ENCODE data around the gene CPOX. TPM values are rescaled to one million over a fixed set of nuclear protein-coding genes. Genes with fewer than 3 reads are reported as not detected.

CPOX gene
- total RNA-seq, 1 donor from 2014 or later: 42.2 TPM

DNA sequence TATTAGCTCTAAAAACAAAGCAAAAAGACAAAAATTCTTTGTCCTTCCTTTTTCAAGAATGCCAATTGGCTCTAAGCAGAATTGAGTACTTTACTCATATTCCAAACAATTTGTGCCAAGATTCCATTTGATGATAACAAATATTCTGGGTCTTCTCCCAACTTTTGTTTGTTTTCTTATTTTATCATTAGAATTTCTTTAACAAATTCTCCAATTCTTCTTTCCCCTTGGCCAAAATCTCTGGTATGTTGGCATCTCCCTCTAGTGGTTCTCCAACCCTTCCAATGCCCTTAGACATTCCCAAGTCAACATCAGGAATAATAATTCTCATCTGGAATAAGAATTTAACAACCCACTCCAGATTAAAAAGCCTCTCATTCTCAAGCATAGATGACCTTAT lies 5.3 kb downstream of the CPOX start:
- peaks cover 57% of the 10 kb centered on the region for H3K36me3 Mint-ChIP-seq (ENCODE audit: low read depth)
- H3K9me3 Mint-ChIP-seq: no peaks in the 10 kb centered on the region
- no peak overlapping the region for H3K4me3 Mint-ChIP-seq
- intact Hi-C loops (cut with micrococcal nuclease): no loop called here
- H3K27ac Mint-ChIP-seq: no peak overlapping the region
- no peaks in the 10 kb centered on the region for H3K27me3 Mint-ChIP-seq (ENCODE audit: insufficient read depth)
- H3K4me1 Mint-ChIP-seq (ENCODE audit: low read depth): peaks cover 81% of the 10 kb centered on the region
- DNase-seq (ENCODE audit: low spot score): no peak

DNA sequence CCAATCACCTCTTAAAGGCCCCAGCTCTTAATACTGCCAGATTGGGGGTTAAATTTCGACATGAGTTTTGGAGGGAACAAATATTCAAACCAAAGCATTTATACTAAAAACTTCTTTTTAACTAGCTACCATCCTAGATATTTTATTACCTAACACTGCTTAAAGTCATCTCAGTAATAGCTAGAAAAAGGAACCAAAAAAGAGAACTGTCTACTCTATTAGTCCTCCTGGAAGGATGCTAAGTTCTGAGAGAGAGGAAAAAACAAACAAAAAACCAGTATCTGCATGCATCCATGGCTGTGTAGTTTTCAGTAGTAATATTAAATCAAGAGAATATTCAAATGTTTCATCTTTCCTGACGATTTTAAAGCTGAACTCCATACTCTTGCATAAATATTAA lies 5.8 kb downstream of the CPOX start:
- H3K36me3 Mint-ChIP-seq (ENCODE audit: low read depth): peaks cover 61% of the 10 kb centered on the region
- intact Hi-C loops (cut with micrococcal nuclease): no loop called here
- H3K4me1 Mint-ChIP-seq (ENCODE audit: low read depth): peaks cover 81% of the 10 kb centered on the region

DNA sequence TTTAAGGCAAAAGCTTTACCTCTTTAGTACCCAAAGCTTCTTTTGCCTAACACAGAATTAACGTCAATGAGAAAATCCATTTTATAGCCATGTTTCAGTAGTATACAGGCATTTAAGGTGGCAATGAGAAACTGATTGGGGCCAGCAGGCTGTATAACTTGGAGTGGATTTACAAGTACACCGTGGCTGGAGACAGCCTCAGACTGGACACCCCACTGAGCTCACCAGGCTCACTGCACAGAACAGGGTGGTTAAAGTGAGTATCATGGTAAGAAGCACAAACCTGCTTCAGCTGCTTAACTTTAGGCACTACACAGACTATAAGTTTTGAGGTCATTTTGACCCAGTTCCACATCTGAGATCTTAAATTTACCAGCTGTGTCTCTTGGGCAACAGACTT lies 8.9 kb downstream of the CPOX start:
- Mint-ChIP-seq H3K27me3 (ENCODE audit: insufficient read depth) (no peaks in the 10 kb centered on the region), H3K36me3 (ENCODE audit: low read depth) (peaks cover 66% of the 10 kb centered on the region), H3K4me1 (ENCODE audit: low read depth) (peaks cover 71% of the 10 kb centered on the region), H3K4me3 (no peak overlapping the region), H3K27ac (no peak overlapping the region), H3K9me3 (no peaks in the 10 kb centered on the region)
- intact Hi-C loops (cut with micrococcal nuclease): no loop called here
- DNase-seq (ENCODE audit: low spot score): no peak

More for the DNA sequence above, 5.8 kb downstream of the CPOX start:
- Mint-ChIP-seq H3K4me3 (no peak overlapping the region), H3K27ac (no peak overlapping the region), H3K9me3 (no peaks in the 10 kb centered on the region), H3K27me3 (ENCODE audit: insufficient read depth) (no peaks in the 10 kb centered on the region)
- no peak for DNase-seq (ENCODE audit: low spot score)

DNA sequence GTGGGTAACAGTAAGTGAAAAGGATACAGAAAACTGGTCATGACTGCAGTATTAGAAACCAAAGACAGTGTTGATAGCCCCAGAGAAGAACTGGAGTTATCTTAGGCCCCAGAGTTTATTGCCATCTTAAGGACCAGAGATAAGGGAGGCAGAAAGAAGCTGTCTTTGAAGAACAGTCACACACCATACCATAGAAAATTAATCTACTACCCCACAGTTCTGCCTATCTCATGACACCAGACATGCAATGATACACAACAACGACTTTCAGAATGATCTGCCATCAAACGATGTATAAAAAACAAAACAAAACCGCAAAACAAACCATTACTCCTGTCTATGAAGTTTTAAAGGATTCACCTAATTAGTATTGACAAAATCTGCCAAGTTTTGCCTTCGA lies 9.6 kb downstream of the CPOX start:
- H3K4me3 Mint-ChIP-seq: no peak overlapping the region
- H3K36me3 Mint-ChIP-seq (ENCODE audit: low read depth): peaks cover 64% of the 10 kb centered on the region
- no peak overlapping the region for H3K27ac Mint-ChIP-seq
- no peaks in the 10 kb centered on the region for H3K27me3 Mint-ChIP-seq (ENCODE audit: insufficient read depth)
- H3K4me1 Mint-ChIP-seq (ENCODE audit: low read depth): peaks cover 63% of the 10 kb centered on the region
- intact Hi-C loops (cut with micrococcal nuclease): no loop called here
- DNase-seq (ENCODE audit: low spot score): no peak
- no peaks in the 10 kb centered on the region for H3K9me3 Mint-ChIP-seq

DNA sequence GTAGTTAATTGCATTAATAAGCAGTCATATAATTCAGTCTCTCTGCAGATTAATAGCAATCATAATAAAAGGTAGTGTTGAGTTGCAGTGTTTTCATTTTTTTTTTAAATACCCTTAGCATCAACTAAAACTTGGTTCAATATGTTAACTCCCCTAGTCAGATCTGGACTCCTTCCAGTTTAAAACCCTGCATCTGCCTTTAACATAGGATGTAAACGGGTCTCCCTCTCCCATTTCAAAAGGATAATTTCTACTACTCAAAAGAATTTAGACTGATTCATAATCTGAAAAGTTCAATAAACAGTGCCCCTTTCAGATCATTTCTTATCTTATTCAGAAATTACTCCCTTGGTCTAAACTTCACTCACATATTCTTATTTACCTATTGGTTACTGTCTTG lies 11.4 kb downstream of the CPOX start:
- no peak overlapping the region for H3K27ac Mint-ChIP-seq
- intact Hi-C loops (cut with micrococcal nuclease): no loop called here
- H3K36me3 Mint-ChIP-seq (ENCODE audit: low read depth): peaks cover 67% of the 10 kb centered on the region
- no peak for DNase-seq (ENCODE audit: low spot score)
- H3K4me3 Mint-ChIP-seq: no peak overlapping the region
- peaks cover 58% of the 10 kb centered on the region for H3K4me1 Mint-ChIP-seq (ENCODE audit: low read depth)
- no peaks in the 10 kb centered on the region for H3K27me3 Mint-ChIP-seq (ENCODE audit: insufficient read depth)
- H3K9me3 Mint-ChIP-seq: no peaks in the 10 kb centered on the region

DNA sequence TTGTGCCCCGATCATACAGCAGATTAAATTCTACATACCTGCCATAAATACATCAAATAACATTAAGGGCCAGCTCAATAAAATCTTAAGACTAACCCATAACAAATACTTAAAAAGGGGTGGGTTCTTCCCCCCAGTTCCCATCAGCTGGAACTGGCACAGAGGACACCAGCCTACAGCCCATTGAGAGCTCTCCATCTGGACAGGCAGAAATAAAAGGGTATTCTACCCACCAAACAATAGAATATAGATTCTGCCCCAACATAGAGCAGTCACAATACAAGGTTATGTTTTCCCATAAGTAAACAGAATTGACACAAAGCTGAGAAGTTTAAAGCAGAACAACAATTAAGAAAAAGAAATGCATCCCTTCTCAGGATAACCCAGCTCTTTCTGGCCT lies 11.9 kb downstream of the CPOX start:
- H3K36me3 Mint-ChIP-seq (ENCODE audit: low read depth): peaks cover 72% of the 10 kb centered on the region
- H3K4me3 Mint-ChIP-seq: no peak overlapping the region
- intact Hi-C loops (cut with micrococcal nuclease): no loop called here
- peaks cover 62% of the 10 kb centered on the region for H3K4me1 Mint-ChIP-seq (ENCODE audit: low read depth)
- H3K27me3 Mint-ChIP-seq (ENCODE audit: insufficient read depth): no peaks in the 10 kb centered on the region
- no peak for DNase-seq (ENCODE audit: low spot score)
- no peaks in the 10 kb centered on the region for H3K9me3 Mint-ChIP-seq
- H3K27ac Mint-ChIP-seq: no peak overlapping the region

DNA sequence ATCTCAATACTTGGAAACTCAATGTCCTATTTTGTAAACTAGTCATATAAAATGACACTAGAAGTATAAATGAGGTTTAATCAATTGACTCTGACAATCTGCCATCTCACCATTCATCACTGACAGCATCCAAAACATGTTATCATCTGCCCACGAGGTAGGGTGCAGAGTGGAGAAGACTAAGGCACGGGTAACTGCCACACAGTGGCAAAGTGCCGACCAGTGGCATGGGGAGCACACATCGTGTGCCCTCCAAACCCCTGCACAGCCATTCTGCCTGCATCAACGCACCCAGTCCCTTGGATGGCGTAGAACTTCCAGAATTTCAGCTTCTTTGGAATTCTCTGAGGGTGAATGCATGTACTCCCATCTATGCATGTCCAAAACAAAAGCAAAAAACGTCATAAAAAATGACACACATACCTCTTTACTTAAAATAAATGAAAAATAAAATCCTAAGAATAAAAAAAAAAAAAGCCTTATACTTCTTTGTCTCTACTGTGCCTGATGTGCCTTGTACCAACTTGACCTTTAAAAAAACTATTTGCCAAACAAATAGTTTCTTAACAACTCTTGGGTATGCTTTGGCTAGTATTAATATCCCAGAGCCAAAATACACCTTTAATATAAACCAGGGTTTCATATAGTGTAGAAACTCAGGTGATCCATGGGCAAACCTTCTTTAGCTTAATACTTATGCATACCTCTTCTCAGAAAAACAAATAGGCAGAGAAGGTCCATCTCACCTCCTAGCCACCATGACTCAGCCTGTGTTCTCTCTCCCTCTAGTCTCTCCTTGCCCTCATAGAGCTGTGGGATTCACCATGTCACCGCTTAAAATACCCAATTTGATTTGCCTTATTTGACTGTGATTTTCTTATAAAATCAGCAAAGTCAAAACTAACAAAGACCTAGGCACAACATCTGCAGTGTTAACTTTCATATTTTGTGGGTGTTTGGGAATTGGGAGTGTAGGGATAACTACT lies 12.7 kb downstream of the CPOX start:
- DNase-seq (ENCODE audit: low spot score): no peak
- Mint-ChIP-seq H3K4me3 (no peak overlapping the region), H3K9me3 (peaks cover 4% of the 10 kb centered on the region), H3K36me3 (ENCODE audit: low read depth) (peaks cover 71% of the 10 kb centered on the region), H3K27ac (peak overlapping the region; percentile 49), H3K27me3 (ENCODE audit: insufficient read depth) (no peaks in the 10 kb centered on the region), H3K4me1 (ENCODE audit: low read depth) (peaks cover 62% of the 10 kb centered on the region)
- intact Hi-C loops (cut with micrococcal nuclease): no loop called here

DNA sequence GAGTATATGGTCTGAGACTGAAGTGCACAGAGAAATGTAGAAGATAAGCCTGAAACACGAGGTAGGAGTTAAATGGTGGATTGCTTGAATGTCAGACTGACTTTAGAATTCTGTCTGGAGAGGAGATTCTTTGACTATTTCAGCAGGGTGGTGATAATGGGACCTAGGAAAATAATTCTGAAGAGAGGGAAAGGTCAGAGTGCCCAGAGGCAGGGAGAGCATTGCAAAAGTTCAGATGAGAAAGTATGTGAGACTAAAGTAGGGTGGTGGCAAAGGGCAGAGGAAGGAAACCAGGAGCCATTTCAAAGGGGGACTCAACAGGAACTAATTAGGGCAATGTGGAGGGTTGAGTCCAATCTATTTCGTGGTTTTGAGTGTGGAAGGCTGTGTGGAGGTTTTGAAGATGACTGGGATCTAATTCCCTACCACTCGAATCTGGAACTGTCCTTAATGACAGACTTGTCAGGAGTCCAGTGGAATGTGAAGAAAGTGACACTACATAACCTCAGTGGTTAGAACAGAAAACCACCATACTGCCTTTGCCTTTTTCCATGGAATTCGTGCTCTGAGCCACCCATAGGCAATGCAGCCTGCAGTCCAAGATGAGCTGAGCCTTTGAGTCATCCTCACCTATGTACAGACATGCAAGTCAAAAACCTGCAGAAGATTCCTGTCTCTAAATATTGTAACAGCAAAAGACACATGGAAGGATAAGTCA lies 16.1 kb downstream of the CPOX start:
- H3K4me3 Mint-ChIP-seq: no peak overlapping the region
- DNase-seq (ENCODE audit: low spot score): no peak
- H3K27me3 Mint-ChIP-seq (ENCODE audit: insufficient read depth): no peaks in the 10 kb centered on the region
- H3K4me1 Mint-ChIP-seq (ENCODE audit: low read depth): peaks cover 56% of the 10 kb centered on the region
- intact Hi-C loops (cut with micrococcal nuclease): loop anchor here (5.0 kb wide), 1 partner anchor 390 kb away; no protein-coding TSS in a partner anchor
- H3K9me3 Mint-ChIP-seq: peaks cover 4% of the 10 kb centered on the region
- peak overlapping the region; percentile 69 for H3K27ac Mint-ChIP-seq
- peaks cover 52% of the 10 kb centered on the region for H3K36me3 Mint-ChIP-seq (ENCODE audit: low read depth)

DNA sequence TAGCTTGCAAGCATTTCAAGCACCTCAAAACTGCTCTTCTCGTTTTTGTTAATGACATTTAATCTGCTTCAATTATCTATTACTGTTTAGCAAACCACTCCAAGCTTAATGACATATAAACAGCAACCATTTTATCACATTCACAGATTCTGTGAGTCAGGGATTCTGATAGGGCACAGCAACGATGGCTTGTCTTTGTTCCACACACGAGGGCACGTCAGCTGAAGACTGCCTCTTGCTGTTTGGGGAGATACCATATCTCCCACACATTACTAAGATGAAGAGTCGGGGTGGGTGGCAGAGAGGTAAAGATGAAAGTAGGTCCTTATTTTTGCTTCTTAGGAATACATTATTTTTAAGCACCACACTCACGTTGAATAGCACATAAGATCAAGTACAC lies 19.3 kb downstream of the CPOX start:
- H3K4me3 Mint-ChIP-seq: peak overlapping the region; percentile 17
- no peak for DNase-seq (ENCODE audit: low spot score)
- H3K9me3 Mint-ChIP-seq: peaks cover 7% of the 10 kb centered on the region
- H3K4me1 Mint-ChIP-seq (ENCODE audit: low read depth): peaks cover 55% of the 10 kb centered on the region
- H3K27ac Mint-ChIP-seq: peak overlapping the region; percentile 58
- no peaks in the 10 kb centered on the region for H3K27me3 Mint-ChIP-seq (ENCODE audit: insufficient read depth)
- intact Hi-C loops (cut with micrococcal nuclease): no loop called here
- H3K36me3 Mint-ChIP-seq (ENCODE audit: low read depth): peaks cover 36% of the 10 kb centered on the region

DNA sequence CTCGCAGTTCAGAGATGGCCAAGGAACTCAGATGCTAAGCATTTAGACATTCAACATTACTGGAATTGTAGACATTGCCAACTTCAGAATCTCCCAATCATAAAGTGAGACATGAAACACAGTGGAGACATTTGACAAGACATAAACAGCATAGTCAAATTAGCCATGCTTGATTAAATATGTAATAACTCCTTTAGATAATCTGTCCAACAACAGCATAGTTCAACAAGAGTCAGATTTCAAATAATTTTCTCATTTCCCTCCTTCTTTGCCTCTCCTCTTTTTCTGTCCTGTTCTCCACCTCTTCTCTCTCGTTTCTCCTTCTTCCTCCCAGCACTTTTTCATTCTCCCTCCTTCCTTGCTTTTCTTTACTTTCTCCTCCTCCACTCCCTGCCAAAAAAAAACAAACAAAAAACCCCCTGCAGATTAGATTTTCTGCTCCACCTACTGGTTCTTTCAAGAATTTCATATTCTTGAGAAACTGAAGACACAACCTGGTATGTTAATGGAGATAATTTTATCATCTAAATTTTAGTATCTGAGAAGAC lies 20.2 kb downstream of the CPOX start:
- intact Hi-C loops (cut with micrococcal nuclease): loop anchor here (1.0 to 2.0 kb wide), 6 partner anchors 8 to 534 kb away; partner anchors contain the start of genes CLDND1 and CPOX
- H3K4me3 Mint-ChIP-seq: peak overlapping the region; percentile 46
- peak overlapping the region; percentile 61 for H3K27ac Mint-ChIP-seq
- no peak for DNase-seq (ENCODE audit: low spot score)
- peaks cover 36% of the 10 kb centered on the region for H3K36me3 Mint-ChIP-seq (ENCODE audit: low read depth)
- peaks cover 8% of the 10 kb centered on the region for H3K9me3 Mint-ChIP-seq
- no peaks in the 10 kb centered on the region for H3K27me3 Mint-ChIP-seq (ENCODE audit: insufficient read depth)
- H3K4me1 Mint-ChIP-seq (ENCODE audit: low read depth): peaks cover 64% of the 10 kb centered on the region

DNA sequence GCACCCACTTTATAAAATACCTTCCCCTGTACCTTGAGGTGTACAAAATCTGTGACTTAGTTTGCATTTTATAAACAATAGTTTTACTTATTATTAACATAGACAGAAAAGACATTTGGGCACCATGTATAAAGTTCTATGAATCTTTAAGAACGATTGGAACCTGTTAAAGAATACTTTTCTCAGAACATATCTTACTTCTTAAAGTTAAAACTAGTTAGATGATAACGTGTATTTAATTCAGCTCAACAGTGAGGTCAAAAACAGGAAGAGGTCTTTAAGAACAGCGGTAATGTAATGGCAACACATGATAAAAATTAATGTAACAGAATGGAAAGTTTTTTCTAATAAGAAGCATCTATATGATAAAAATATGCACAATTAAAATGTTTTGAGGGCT lies 25.0 kb downstream of the CPOX start:
- H3K4me3 Mint-ChIP-seq: no peak overlapping the region
- peaks cover 84% of the 10 kb centered on the region for H3K4me1 Mint-ChIP-seq (ENCODE audit: low read depth)
- peaks cover 10% of the 10 kb centered on the region for H3K36me3 Mint-ChIP-seq (ENCODE audit: low read depth)
- H3K27ac Mint-ChIP-seq: no peak overlapping the region
- peaks cover 4% of the 10 kb centered on the region for H3K9me3 Mint-ChIP-seq
- no peak for DNase-seq (ENCODE audit: low spot score)
- no peaks in the 10 kb centered on the region for H3K27me3 Mint-ChIP-seq (ENCODE audit: insufficient read depth)
- intact Hi-C loops (cut with micrococcal nuclease): loop anchor here (5.0 to 10.0 kb wide), 2 partner anchors 241 to 1306 kb away; no protein-coding TSS in a partner anchor

DNA sequence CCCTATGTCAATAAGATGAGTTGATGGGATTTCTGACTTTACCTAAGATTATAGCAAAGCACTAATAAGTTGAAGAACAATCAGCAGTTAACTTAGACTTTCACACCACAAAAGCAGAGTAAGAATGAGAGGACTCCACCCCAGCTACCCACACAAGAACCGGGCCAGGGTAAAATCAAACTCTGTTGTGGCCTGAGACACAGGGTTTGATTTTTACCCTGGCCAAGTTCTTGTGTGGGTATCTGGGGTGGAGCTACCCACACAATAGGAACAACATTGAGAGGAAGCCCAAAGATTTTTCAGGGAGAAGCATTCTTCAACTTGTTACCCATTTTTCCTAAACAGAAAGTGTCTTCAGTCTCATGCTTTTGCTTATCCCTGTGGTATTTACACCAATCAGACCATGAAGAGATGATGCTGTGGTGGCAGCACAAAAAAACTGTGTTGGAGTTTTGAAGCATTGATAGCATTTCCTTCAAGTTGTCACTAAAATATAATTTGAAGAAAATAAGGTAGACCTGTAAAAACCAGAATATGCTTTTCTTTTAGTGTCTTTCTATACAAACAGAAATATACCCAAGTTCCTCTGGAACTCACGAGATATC lies 25.6 kb downstream of the CPOX start:
- H3K4me3 Mint-ChIP-seq: peak overlapping the region; percentile 39
- peak overlapping the region; percentile 71 for H3K27ac Mint-ChIP-seq
- H3K9me3 Mint-ChIP-seq: peaks cover 4% of the 10 kb centered on the region
- no peak for DNase-seq (ENCODE audit: low spot score)
- peaks cover 84% of the 10 kb centered on the region for H3K4me1 Mint-ChIP-seq (ENCODE audit: low read depth)
- no peaks in the 10 kb centered on the region for H3K27me3 Mint-ChIP-seq (ENCODE audit: insufficient read depth)
- H3K36me3 Mint-ChIP-seq (ENCODE audit: low read depth): peaks cover 10% of the 10 kb centered on the region
- intact Hi-C loops (cut with micrococcal nuclease): loop anchor here (5.0 to 10.0 kb wide), 2 partner anchors 240 to 1307 kb away; no protein-coding TSS in a partner anchor

All from activated T-helper 1 cell treated with anti-CD3 and anti-CD28 coated beads, Interleukin-12 subunit alpha, Interleukin-12 subunit beta, Interleukin-2, Interleukin-4 antibody, amounts not matched to agents 30 ng/mL and 10 ng/mL and 1 ng/mL, durations not matched to agents 14 hours and 24 hours and 36 hours (primary cell).